A549 (cell line): Measurements from ENCODE around the gene ATXN7L1. TPM values are rescaled to one million over a fixed set of nuclear protein-coding genes. Genes with fewer than 3 reads are reported as not detected.

Experiments
- ATAC-seq, 2 experiments: fragments of 200-7000 bp in 1 of 2; fragments of >200 bp in 1 of 2; cut with Nextera tagmentation in 1 of 2; cut with Tn5 transposase in 1 of 2; 3 replicates each; pipeline versions ENCODE4 v1.8.0 to v1.9.1; 2018 to 2020; ENCODE audit warnings: mild to moderate bottlenecking in 1 of 2, moderate library complexity in 1 of 2
- CTCF ChIA-PET: fragments of 300-600 bp; sonication (Branson Sonifier 250); formaldehyde crosslinking; extraction: SDS; loops from one replicate; lab custom pipeline; 2021; ENCODE audit warnings: antibody characterized with exemption, inconsistent platforms; lab: Yijun Ruan, JAX
- POLR2A ChIA-PET: fragments of 350-600 bp; formaldehyde crosslinking; extraction: SDS; loops from one replicate; lab custom pipeline; 2021; ENCODE audit warnings: antibody characterized with exemption, inconsistent platforms; lab: Yijun Ruan, JAX
- DNase-seq, 2 experiments: peaks; one replicate each; pipeline versions ENCODE4 v3.0.0 to v3.0.0-alpha.2; 2011 to 2016; ENCODE audit warnings: low read depth in 1 of 2, low spot score in 1 of 2
- FAIRE-seq: peaks from 2 replicates; lab custom pipeline; 2011; peaks lifted over from hg19 to GRCh38; lab: Jason Lieb, UNC
- H3K27ac ChIP-seq, 2 experiments: fragments of >200 bp; sonication (Bioruptor Twin); formaldehyde crosslinking; 3 replicates each; pipeline ENCODE4 v1.5.1; 2016 to 2017
- H3K4me1 ChIP-seq: fragments of >200 bp; sonication (Bioruptor Twin); formaldehyde crosslinking; 3 replicates; pipeline ENCODE4 v1.6.1; 2016
- H3K4me2 ChIP-seq: fragments of >200 bp; sonication (Bioruptor Twin); formaldehyde crosslinking; 3 replicates; pipeline ENCODE4 v1.6.1; 2016
- H3K4me3 ChIP-seq: fragments of >200 bp; sonication (Bioruptor Twin); formaldehyde crosslinking; 3 replicates; pipeline ENCODE4 v1.5.1; 2016
- H3K9me3 ChIP-seq: fragments of >200 bp; sonication (Bioruptor Twin); formaldehyde crosslinking; 3 replicates; pipeline ENCODE4 v1.6.1; 2016
- BHLHE40 ChIP-seq: IDR thresholded peaks from 2 replicates; pipeline ENCODE4 v1.6.1; 2012; ENCODE audit warnings: low read depth, low read length, inconsistent platforms
- CHD2 ChIP-seq: fragments of 150-350 bp; IDR thresholded peaks from 2 replicates; pipeline ENCODE4 v1.6.1; 2014; ENCODE audit warnings: low read length; ENCODE audit not compliant: partially characterized antibody
- EHF ChIP-seq: fragments of 250-450 bp; sonication (Bioruptor Pico); IDR thresholded peaks from 2 replicates; pipeline ENCODE4 v1.5.0; 2020; ENCODE audit warnings: mild to moderate bottlenecking
- ELK1 ChIP-seq: fragments of 150-350 bp; IDR thresholded peaks from 2 replicates; pipeline ENCODE4 v1.6.1; 2014; ENCODE audit warnings: low read depth, mild to moderate bottlenecking, low read length
- ESRRA ChIP-seq: fragments of 150-350 bp; IDR thresholded peaks from 2 replicates; pipeline ENCODE4 v1.6.1; 2014; ENCODE audit warnings: mild to moderate bottlenecking, low read length, borderline replicate concordance
- GATA3 ChIP-seq: IDR thresholded peaks from 2 replicates; pipeline ENCODE4 v1.6.1; 2012; ENCODE audit warnings: borderline replicate concordance
- HMGXB4 ChIP-seq: fragments of 250-450 bp; sonication (Bioruptor Pico); IDR thresholded peaks from 2 replicates; pipeline ENCODE4 v1.5.0; 2021; ENCODE audit warnings: mild to moderate bottlenecking, moderate library complexity, borderline replicate concordance
- JUN ChIP-seq, 2 experiments: fragments of >200 bp; sonication (Bioruptor Twin); formaldehyde crosslinking; IDR thresholded peaks; 2 replicates in 1 of 2; 3 replicates in 1 of 2; pipeline ENCODE4 v1.6.1; 2016 to 2017
- JUNB ChIP-seq: fragments of >200 bp; sonication (Bioruptor Twin); formaldehyde crosslinking; IDR thresholded peaks from 2 replicates; pipeline ENCODE4 v1.6.1; 2016
- NFE2L2 ChIP-seq: fragments of 150-350 bp; conservative IDR thresholded peaks from 2 replicates; pipeline ENCODE4 v1.6.1; 2014; ENCODE audit warnings: low read length
- NR3C1 ChIP-seq: fragments of >200 bp; sonication (Bioruptor Twin); formaldehyde crosslinking; IDR thresholded peaks from 3 replicates; pipeline ENCODE4 v1.6.1; 2017
- PHF8 ChIP-seq: fragments of 200-600 bp; sonication (generic); IDR thresholded peaks from 2 replicates; pipeline ENCODE4 v1.6.1; 2016; ENCODE audit warnings: low read depth, mild to moderate bottlenecking, antibody characterized with exemption, moderate library complexity, borderline replicate concordance
- POLR2A ChIP-seq: IDR thresholded peaks from 2 replicates; pipeline ENCODE4 v1.6.1; 2012; ENCODE audit warnings: mild to moderate bottlenecking, low read length
- RCOR1 ChIP-seq: fragments of 150-350 bp; IDR thresholded peaks from 2 replicates; pipeline ENCODE4 v1.6.1; 2014; ENCODE audit warnings: antibody characterized with exemption, low read length, low read depth
- SMC3 ChIP-seq: fragments of >200 bp; sonication (Bioruptor Twin); formaldehyde crosslinking; IDR thresholded peaks from 3 replicates; pipeline ENCODE4 v1.6.1; 2018; ENCODE audit warnings: inconsistent platforms
- USF2 ChIP-seq: fragments of 450-650 bp; IDR thresholded peaks from 2 replicates; pipeline ENCODE4 v1.6.1; 2014; ENCODE audit warnings: antibody characterized with exemption
- ZC3H11A ChIP-seq: fragments of 450-650 bp; IDR thresholded peaks from 2 replicates; pipeline ENCODE4 v1.6.1; 2014; ENCODE audit warnings: antibody characterized with exemption, mild to moderate bottlenecking
- ZFP36 ChIP-seq: fragments of 450-650 bp; IDR thresholded peaks from 2 replicates; pipeline ENCODE4 v1.6.1; 2014; ENCODE audit warnings: borderline replicate concordance; ENCODE audit not compliant: partially characterized antibody
- WGBS: methylation state at CpG from one replicate; pipeline ENCODE4 v1.1.6; 2017; ENCODE audit errors: missing lambda C conversion rate; 5-methylcytosine and 5-hydroxymethylcytosine counted together
- polyA plus RNA-seq, 4 experiments: library from polyadenylated mRNA; depleted of rRNA in 3 of 4; stranded (reverse); fragments of >200 nt; fragmentation: RNase III in 1 of 4; extraction: RNeasy Plus Mini Kit Qiagen cat#74134 plus additional on column Dnase treatment in 1 of 4; gene quantifications; 2 replicates in 3 of 4; 3 replicates in 1 of 4; pipeline ENCODE4 v1.2.3, GENCODE V29; 2011 to 2017
- TF ChIP-seq, protein P1 (sequence below): IDR thresholded peaks from 2 replicates; pipeline ENCODE4 v1.6.1; 2012; ENCODE audit warnings: low read depth, borderline replicate concordance
- TF ChIP-seq, protein P2 (sequence below): fragments of >200 bp; sonication (Bioruptor Twin); formaldehyde crosslinking; IDR thresholded peaks from 3 replicates; pipeline ENCODE4 v1.5.1; 2016
- TF ChIP-seq, protein P3 (sequence below): fragments of 200-600 bp; sonication (generic); IDR thresholded peaks from 2 replicates; pipeline ENCODE4 v1.6.1; 2016; ENCODE audit warnings: antibody characterized with exemption, mild to moderate bottlenecking, moderate library complexity

ATXN7L1 gene
- polyA plus RNA-seq, 2 of the 4 experiments (the other 2 are of a cell fraction): 4.5 to 5.7 TPM

DNA sequence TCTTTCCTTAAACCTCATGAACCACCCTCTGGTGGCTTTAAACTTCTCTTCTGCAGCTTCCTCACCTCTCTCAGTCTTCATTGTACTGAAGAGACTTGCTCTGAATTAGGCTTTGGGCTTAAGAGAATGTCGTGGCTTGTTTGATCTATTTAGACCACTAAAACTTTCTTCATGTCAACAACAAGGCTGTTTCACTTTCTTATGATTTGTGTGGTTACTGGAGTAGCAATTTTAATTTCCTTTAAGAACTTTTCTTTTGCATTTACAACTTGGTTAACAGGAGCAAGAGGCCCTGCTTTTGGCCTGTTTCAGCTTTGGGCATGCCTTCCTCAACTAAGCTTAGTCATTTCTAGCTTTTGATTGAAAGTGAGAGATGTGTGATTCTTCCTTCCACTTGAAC lies 48.5 kb upstream of the ATXN7L1 start:
- ATAC-seq: no peak
- no peak for TF ChIP-seq NR3C1
- TF ChIP-seq ZFP36: no peak
- no peak for TF ChIP-seq USF2
- TF ChIP-seq ESRRA: no peak
- TF ChIP-seq JUN (IDR thresholded peaks at IDR 0.05): no peak
- TF ChIP-seq EHF (CRISPR knock-in tag): no peak
- TF ChIP-seq CHD2: no peak
- TF ChIP-seq GATA3: no peak
- no peak for TF ChIP-seq JUNB
- TF ChIP-seq RCOR1: no peak
- TF ChIP-seq HMGXB4 (CRISPR knock-in tag): no peak
- TF ChIP-seq SMC3: no peak
- TF ChIP-seq, protein P1, sequence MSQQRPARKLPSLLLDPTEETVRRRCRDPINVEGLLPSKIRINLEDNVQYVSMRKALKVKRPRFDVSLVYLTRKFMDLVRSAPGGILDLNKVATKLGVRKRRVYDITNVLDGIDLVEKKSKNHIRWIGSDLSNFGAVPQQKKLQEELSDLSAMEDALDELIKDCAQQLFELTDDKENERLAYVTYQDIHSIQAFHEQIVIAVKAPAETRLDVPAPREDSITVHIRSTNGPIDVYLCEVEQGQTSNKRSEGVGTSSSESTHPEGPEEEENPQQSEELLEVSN: no peak
- no peak for TF ChIP-seq NFE2L2
- TF ChIP-seq POLR2A: no peak
- TF ChIP-seq ELK1: no peak
- TF ChIP-seq, protein P2, sequence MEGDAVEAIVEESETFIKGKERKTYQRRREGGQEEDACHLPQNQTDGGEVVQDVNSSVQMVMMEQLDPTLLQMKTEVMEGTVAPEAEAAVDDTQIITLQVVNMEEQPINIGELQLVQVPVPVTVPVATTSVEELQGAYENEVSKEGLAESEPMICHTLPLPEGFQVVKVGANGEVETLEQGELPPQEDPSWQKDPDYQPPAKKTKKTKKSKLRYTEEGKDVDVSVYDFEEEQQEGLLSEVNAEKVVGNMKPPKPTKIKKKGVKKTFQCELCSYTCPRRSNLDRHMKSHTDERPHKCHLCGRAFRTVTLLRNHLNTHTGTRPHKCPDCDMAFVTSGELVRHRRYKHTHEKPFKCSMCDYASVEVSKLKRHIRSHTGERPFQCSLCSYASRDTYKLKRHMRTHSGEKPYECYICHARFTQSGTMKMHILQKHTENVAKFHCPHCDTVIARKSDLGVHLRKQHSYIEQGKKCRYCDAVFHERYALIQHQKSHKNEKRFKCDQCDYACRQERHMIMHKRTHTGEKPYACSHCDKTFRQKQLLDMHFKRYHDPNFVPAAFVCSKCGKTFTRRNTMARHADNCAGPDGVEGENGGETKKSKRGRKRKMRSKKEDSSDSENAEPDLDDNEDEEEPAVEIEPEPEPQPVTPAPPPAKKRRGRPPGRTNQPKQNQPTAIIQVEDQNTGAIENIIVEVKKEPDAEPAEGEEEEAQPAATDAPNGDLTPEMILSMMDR: no peak
- TF ChIP-seq BHLHE40: no peak
- TF ChIP-seq ZC3H11A: no peak
- POLR2A ChIA-PET: no interaction called here
- WGBS: 86% methylated on average over 1 of the region's 1 CpG
- Histone ChIP-seq H3K4me3 (no peak overlapping the region), H3K27ac (no peak overlapping the region), H3K4me2 (no peak overlapping the region), H3K4me1 (no peaks in the 10 kb centered on the region), H3K9me3 (no peaks in the 10 kb centered on the region)
- CTCF ChIA-PET: interaction anchor here (0.9 to 1.5 kb wide), 2 partner anchors 10 to 48 kb away, joined by 3 to 4 read pairs; no protein-coding TSS in a partner anchor
- FAIRE-seq: no peak
- DNase-seq: no peak

- ATAC-seq (no peak), FAIRE-seq (no peak), DNase-seq (no peak)
- Histone ChIP-seq H3K9me3 (no peaks in the 10 kb centered on the region), H3K27ac (no peak overlapping the region), H3K4me2 (no peak overlapping the region), H3K4me1 (no peaks in the 10 kb centered on the region), H3K4me3 (no peak overlapping the region)
- WGBS: 85% methylated on average over 4 of the region's 4 CpGs
- CTCF ChIA-PET: no interaction called here
- POLR2A ChIA-PET: no interaction called here
- no peak for TF ChIP-seq GATA3
- no peak for TF ChIP-seq PHF8
- TF ChIP-seq, protein P3, sequence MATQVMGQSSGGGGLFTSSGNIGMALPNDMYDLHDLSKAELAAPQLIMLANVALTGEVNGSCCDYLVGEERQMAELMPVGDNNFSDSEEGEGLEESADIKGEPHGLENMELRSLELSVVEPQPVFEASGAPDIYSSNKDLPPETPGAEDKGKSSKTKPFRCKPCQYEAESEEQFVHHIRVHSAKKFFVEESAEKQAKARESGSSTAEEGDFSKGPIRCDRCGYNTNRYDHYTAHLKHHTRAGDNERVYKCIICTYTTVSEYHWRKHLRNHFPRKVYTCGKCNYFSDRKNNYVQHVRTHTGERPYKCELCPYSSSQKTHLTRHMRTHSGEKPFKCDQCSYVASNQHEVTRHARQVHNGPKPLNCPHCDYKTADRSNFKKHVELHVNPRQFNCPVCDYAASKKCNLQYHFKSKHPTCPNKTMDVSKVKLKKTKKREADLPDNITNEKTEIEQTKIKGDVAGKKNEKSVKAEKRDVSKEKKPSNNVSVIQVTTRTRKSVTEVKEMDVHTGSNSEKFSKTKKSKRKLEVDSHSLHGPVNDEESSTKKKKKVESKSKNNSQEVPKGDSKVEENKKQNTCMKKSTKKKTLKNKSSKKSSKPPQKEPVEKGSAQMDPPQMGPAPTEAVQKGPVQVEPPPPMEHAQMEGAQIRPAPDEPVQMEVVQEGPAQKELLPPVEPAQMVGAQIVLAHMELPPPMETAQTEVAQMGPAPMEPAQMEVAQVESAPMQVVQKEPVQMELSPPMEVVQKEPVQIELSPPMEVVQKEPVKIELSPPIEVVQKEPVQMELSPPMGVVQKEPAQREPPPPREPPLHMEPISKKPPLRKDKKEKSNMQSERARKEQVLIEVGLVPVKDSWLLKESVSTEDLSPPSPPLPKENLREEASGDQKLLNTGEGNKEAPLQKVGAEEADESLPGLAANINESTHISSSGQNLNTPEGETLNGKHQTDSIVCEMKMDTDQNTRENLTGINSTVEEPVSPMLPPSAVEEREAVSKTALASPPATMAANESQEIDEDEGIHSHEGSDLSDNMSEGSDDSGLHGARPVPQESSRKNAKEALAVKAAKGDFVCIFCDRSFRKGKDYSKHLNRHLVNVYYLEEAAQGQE: no peak
- TF ChIP-seq USF2: no peak
Observed at GRCh38 chr7:105920766-105921165, 44.4 kb upstream of the ATXN7L1 start.
